PFSK-1 (cell line): ENCODE measurements around the gene EEPD1.

Experiments
- FOXP2 ChIP-seq: optimal IDR thresholded peaks from 2 replicates; pipeline ENCODE3; 2011; ENCODE audit warnings: borderline replicate concordance, control low read depth, inconsistent platforms; ENCODE audit not compliant: insufficient read depth; ENCODE audit errors: extremely low read length, extremely low read depth
- POLR2AphosphoS5 ChIP-seq: IDR thresholded peaks from 2 replicates; pipeline ENCODE4 v1.6.1; 2012; ENCODE audit warnings: low read depth, mild to moderate bottlenecking, control low read depth, low read length, moderate library complexity
- SIN3A ChIP-seq: IDR thresholded peaks from 2 replicates; pipeline ENCODE4 v1.6.1; 2012; ENCODE audit warnings: mild to moderate bottlenecking, low read length, moderate library complexity, borderline replicate concordance; ENCODE audit not compliant: insufficient read depth
- TAF1 ChIP-seq: IDR thresholded peaks from 2 replicates; pipeline ENCODE4 v1.6.1; 2012; ENCODE audit warnings: low read length, control low read depth, borderline replicate concordance; ENCODE audit not compliant: insufficient read depth
- TF ChIP-seq, protein P1 (sequence below), 2 experiments: IDR thresholded peaks; 2 replicates each; pipeline versions ENCODE4 v1.6.1 to v1.8.0; 2011 to 2012; ENCODE audit warnings: low read depth in 2 of 2, low read length in 2 of 2, control low read depth in 1 of 2, inconsistent platforms in 1 of 2, mild to moderate bottlenecking in 1 of 2, moderate library complexity in 1 of 2; ENCODE audit not compliant: insufficient read depth in 1 of 2

DNA sequence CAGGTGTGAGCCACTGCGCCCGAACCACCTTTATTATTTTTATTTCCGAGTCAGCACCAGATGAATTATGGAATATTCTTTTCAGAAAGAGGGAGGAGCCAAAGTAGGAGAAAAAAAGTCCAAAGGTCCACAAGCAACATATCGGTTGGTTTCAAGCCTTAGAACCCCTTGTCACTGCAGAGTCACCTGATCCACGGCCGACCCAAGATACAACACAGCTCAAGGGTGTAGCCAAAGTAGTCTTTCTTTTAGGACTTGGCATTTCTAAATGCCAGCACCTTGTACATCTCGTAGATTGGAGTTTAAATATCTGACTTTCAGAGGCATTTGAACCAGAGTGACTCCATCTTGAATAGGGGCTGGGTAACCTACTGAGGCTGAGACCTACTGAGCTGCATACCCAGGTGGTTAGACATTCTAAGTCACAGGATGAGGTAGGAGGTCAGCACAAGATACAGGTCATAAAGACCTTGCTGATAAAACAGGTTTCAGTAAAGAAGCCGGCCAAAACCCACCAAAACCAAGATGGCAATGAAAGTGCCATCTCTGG lies 122.8 kb downstream of the EEPD1 start:
- TF ChIP-seq POLR2AphosphoS5, result no peak
- no peak for TF ChIP-seq SIN3A
- no peak for TF ChIP-seq TAF1
- no peak for TF ChIP-seq FOXP2
- TF ChIP-seq, protein P1, sequence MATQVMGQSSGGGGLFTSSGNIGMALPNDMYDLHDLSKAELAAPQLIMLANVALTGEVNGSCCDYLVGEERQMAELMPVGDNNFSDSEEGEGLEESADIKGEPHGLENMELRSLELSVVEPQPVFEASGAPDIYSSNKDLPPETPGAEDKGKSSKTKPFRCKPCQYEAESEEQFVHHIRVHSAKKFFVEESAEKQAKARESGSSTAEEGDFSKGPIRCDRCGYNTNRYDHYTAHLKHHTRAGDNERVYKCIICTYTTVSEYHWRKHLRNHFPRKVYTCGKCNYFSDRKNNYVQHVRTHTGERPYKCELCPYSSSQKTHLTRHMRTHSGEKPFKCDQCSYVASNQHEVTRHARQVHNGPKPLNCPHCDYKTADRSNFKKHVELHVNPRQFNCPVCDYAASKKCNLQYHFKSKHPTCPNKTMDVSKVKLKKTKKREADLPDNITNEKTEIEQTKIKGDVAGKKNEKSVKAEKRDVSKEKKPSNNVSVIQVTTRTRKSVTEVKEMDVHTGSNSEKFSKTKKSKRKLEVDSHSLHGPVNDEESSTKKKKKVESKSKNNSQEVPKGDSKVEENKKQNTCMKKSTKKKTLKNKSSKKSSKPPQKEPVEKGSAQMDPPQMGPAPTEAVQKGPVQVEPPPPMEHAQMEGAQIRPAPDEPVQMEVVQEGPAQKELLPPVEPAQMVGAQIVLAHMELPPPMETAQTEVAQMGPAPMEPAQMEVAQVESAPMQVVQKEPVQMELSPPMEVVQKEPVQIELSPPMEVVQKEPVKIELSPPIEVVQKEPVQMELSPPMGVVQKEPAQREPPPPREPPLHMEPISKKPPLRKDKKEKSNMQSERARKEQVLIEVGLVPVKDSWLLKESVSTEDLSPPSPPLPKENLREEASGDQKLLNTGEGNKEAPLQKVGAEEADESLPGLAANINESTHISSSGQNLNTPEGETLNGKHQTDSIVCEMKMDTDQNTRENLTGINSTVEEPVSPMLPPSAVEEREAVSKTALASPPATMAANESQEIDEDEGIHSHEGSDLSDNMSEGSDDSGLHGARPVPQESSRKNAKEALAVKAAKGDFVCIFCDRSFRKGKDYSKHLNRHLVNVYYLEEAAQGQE (IDR thresholded peaks at IDR 0.05; ENCODE audit: insufficient read depth in 1 of 2, low read depth in 2 of 2, low read length in 2 of 2), result no peak
